Natural killer cell treated with Interleukin-12 subunit alpha and Interleukin-12 subunit beta and Interleukin-15 and Interleukin-18, amount 100 ng/mL, for 72 hours (primary cell): Measurements from ENCODE around the gene MBD2. TPM values are rescaled to one million over a fixed set of nuclear protein-coding genes. Genes with fewer than 3 reads are reported as not detected.

Experiments
- ATAC-seq, 2 donors: fragments of 150-1000 bp; cut with Tn5 transposase in 1 of 2; sonication (Bioruptor Pico), chemical (Tn5 transposase) in 1 of 2; 2 replicates each; pipeline ENCODE4 v1.10.0; 2021
- DNase-seq: peaks from one replicate; pipeline ENCODE4 v3.0.0; 2022; ENCODE audit warnings: low spot score
- H3K27ac Mint-ChIP-seq, 2 donors: 1 replicate in 1 of 2; 2 replicates in 1 of 2; pipeline ENCODE4 v1.8.0; 2022; ENCODE audit warnings: mixed read lengths in 2 of 2, mild to moderate bottlenecking in 1 of 2, moderate library complexity in 1 of 2
- H3K27me3 Mint-ChIP-seq, 2 donors: 1 replicate in 1 of 2; 2 replicates in 1 of 2; pipeline ENCODE4 v1.8.0; 2022; ENCODE audit warnings: mixed read lengths in 2 of 2
- H3K36me3 Mint-ChIP-seq: one replicate; pipeline ENCODE4 v1.8.0; 2022; ENCODE audit warnings: mixed read lengths
- H3K4me1 Mint-ChIP-seq, 2 donors: 1 replicate in 1 of 2; 2 replicates in 1 of 2; pipeline ENCODE4 v1.8.0; 2022; ENCODE audit warnings: low read depth in 2 of 2, mixed read lengths in 2 of 2, mild to moderate bottlenecking in 1 of 2
- H3K4me3 Mint-ChIP-seq: one replicate; pipeline ENCODE4 v1.8.0; 2022; ENCODE audit warnings: mixed read lengths
- H3K9me3 Mint-ChIP-seq: 2 replicates; pipeline ENCODE4 v1.8.0; 2022; ENCODE audit warnings: mixed read lengths
- total RNA-seq, 2 donors: library from RNA; stranded (reverse); gene quantifications; one replicate each; pipeline ENCODE4 v1.2.3, GENCODE V29; 2022

The MBD2 gene
- total RNA-seq, 2 donors from 2014 or later, result 149 to 211 TPM

- Mint-ChIP-seq H3K4me3 (peak overlapping the region; percentile 22), H3K9me3 (no peaks in the 10 kb centered on the region), H3K27me3 (peaks cover 6 to 7% of the 10 kb centered on the region in 2 donors), H3K36me3 (no peaks in the 10 kb centered on the region), H3K4me1 (peaks cover 4 to 10% of the 10 kb centered on the region in 2 donors), H3K27ac (peak overlapping the region; percentile 2 to 48)
- DNase-seq, result no peak
- peak in 1 of 2 donors; percentile 74 for ATAC-seq
These were observed 26.4 kb upstream of the MBD2 start for GRCh38 chr18:54250846-54251261.

GRCh38 chr18:54247511-54248175 is 23.2 kb upstream of the MBD2 start:
- DNase-seq (no peak), ATAC-seq (no peak)
- peaks cover 4 to 10% of the 10 kb centered on the region in 2 donors for H3K4me1 Mint-ChIP-seq
- no peak overlapping the region for H3K4me3 Mint-ChIP-seq
- no peaks in the 10 kb centered on the region for H3K9me3 Mint-ChIP-seq
- H3K36me3 Mint-ChIP-seq, result no peaks in the 10 kb centered on the region
- H3K27me3 Mint-ChIP-seq, result peaks cover 0 to 2% of the 10 kb centered on the region in 2 donors
- H3K27ac Mint-ChIP-seq, result peak overlapping the region in 1 of 2 donors; percentile 47

- peaks cover 5 to 6% of the 10 kb centered on the region in 2 donors for H3K27me3 Mint-ChIP-seq
- peak in 1 of 2 donors; percentile 51 for ATAC-seq
These were observed 17.9 kb upstream of the MBD2 start for GRCh38 chr18:54242327-54242726.

GRCh38 chr18:54241483-54241882 is 17.0 kb upstream of the MBD2 start:
- ATAC-seq (peak in 1 of 2 donors; percentile 40), DNase-seq (no peak)
- no peak overlapping the region for H3K27ac Mint-ChIP-seq
- peaks cover 5 to 9% of the 10 kb centered on the region in 2 donors for H3K27me3 Mint-ChIP-seq
- H3K4me1 Mint-ChIP-seq, result no peaks in the 10 kb centered on the region
- no peaks in the 10 kb centered on the region for H3K9me3 Mint-ChIP-seq
- H3K4me3 Mint-ChIP-seq, result no peak overlapping the region
- no peaks in the 10 kb centered on the region for H3K36me3 Mint-ChIP-seq

More at GRCh38 chr18:54242327-54242726, 17.9 kb upstream of the MBD2 start:
- Mint-ChIP-seq H3K4me1 (no peaks in the 10 kb centered on the region), H3K4me3 (no peak overlapping the region), H3K27ac (no peak overlapping the region), H3K36me3 (no peaks in the 10 kb centered on the region), H3K9me3 (no peaks in the 10 kb centered on the region)
- DNase-seq, result no peak

GRCh38 chr18:54240629-54241107 is 16.2 kb upstream of the MBD2 start:
- Mint-ChIP-seq H3K9me3 (no peaks in the 10 kb centered on the region), H3K4me1 (no peaks in the 10 kb centered on the region), H3K4me3 (no peak overlapping the region), H3K27me3 (peaks cover 9 to 11% of the 10 kb centered on the region in 2 donors), H3K36me3 (no peaks in the 10 kb centered on the region), H3K27ac (no peak overlapping the region)
- DNase-seq, result no peak
- ATAC-seq, result peak; percentile 17 to 28

GRCh38 chr18:54239601-54240000 is 15.1 kb upstream of the MBD2 start:
- DNase-seq, result no peak
- ATAC-seq, result no peak
- Mint-ChIP-seq H3K36me3 (no peaks in the 10 kb centered on the region), H3K4me3 (no peak overlapping the region), H3K27ac (no peak overlapping the region), H3K9me3 (no peaks in the 10 kb centered on the region), H3K27me3 (peaks cover 13 to 14% of the 10 kb centered on the region in 2 donors), H3K4me1 (no peaks in the 10 kb centered on the region)

- no peak for DNase-seq
- H3K27ac Mint-ChIP-seq, result no peak overlapping the region
- no peaks in the 10 kb centered on the region for H3K4me1 Mint-ChIP-seq
- no peak for ATAC-seq
- no peaks in the 10 kb centered on the region for H3K9me3 Mint-ChIP-seq
- H3K27me3 Mint-ChIP-seq, result peaks cover 16 to 17% of the 10 kb centered on the region in 2 donors
- no peaks in the 10 kb centered on the region for H3K36me3 Mint-ChIP-seq
- no peak overlapping the region for H3K4me3 Mint-ChIP-seq
These were observed 14.6 kb upstream of the MBD2 start for GRCh38 chr18:54239091-54239490.

- Mint-ChIP-seq H3K27ac (no peak overlapping the region), H3K4me1 (no peaks in the 10 kb centered on the region), H3K9me3 (no peaks in the 10 kb centered on the region), H3K27me3 (peaks cover 16 to 17% of the 10 kb centered on the region in 2 donors), H3K36me3 (no peaks in the 10 kb centered on the region), H3K4me3 (no peak overlapping the region)
- DNase-seq (no peak), ATAC-seq (no peak)
These were observed 13.9 kb upstream of the MBD2 start for GRCh38 chr18:54238173-54238936.

- Mint-ChIP-seq H3K27me3 (peaks cover 16 to 17% of the 10 kb centered on the region in 2 donors), H3K36me3 (no peaks in the 10 kb centered on the region), H3K9me3 (no peaks in the 10 kb centered on the region), H3K4me3 (no peak overlapping the region), H3K27ac (no peak overlapping the region), H3K4me1 (no peaks in the 10 kb centered on the region)
- DNase-seq (no peak), ATAC-seq (no peak)
These were observed 11.4 kb upstream of the MBD2 start for GRCh38 chr18:54235871-54236270.

- no peaks in the 10 kb centered on the region for H3K36me3 Mint-ChIP-seq
- H3K4me3 Mint-ChIP-seq, result no peak overlapping the region
These were observed 9.3 kb upstream of the MBD2 start for GRCh38 chr18:54233747-54234146.

GRCh38 chr18:54233228-54233625 is 8.8 kb upstream of the MBD2 start:
- H3K4me1 Mint-ChIP-seq, result no peaks in the 10 kb centered on the region
- no peak overlapping the region for H3K27ac Mint-ChIP-seq
- DNase-seq, result no peak
- H3K9me3 Mint-ChIP-seq, result no peaks in the 10 kb centered on the region
- no peak for ATAC-seq
- no peaks in the 10 kb centered on the region for H3K36me3 Mint-ChIP-seq
- no peak overlapping the region for H3K4me3 Mint-ChIP-seq
- H3K27me3 Mint-ChIP-seq, result peaks cover 16 to 17% of the 10 kb centered on the region in 2 donors

More at GRCh38 chr18:54233747-54234146, 9.3 kb upstream of the MBD2 start:
- Mint-ChIP-seq H3K27ac (no peak overlapping the region), H3K4me1 (no peaks in the 10 kb centered on the region), H3K9me3 (no peaks in the 10 kb centered on the region), H3K27me3 (peaks cover 16 to 17% of the 10 kb centered on the region in 2 donors)
- DNase-seq, result no peak
- ATAC-seq, result no peak

GRCh38 chr18:54232485-54233227 is 8.2 kb upstream of the MBD2 start:
- Mint-ChIP-seq H3K36me3 (no peaks in the 10 kb centered on the region), H3K4me3 (no peak overlapping the region), H3K4me1 (no peaks in the 10 kb centered on the region), H3K9me3 (no peaks in the 10 kb centered on the region), H3K27me3 (peaks cover 13 to 17% of the 10 kb centered on the region in 2 donors), H3K27ac (no peak overlapping the region)
- ATAC-seq, result no peak
- no peak for DNase-seq

- DNase-seq (no peak), ATAC-seq (no peak)
- H3K4me3 Mint-ChIP-seq, result no peak overlapping the region
- peaks cover 0 to 5% of the 10 kb centered on the region in 2 donors for H3K4me1 Mint-ChIP-seq
- no peaks in the 10 kb centered on the region for H3K36me3 Mint-ChIP-seq
- H3K27ac Mint-ChIP-seq, result no peak overlapping the region
- no peaks in the 10 kb centered on the region for H3K9me3 Mint-ChIP-seq
- H3K27me3 Mint-ChIP-seq, result peaks cover 2 to 3% of the 10 kb centered on the region in 2 donors
These were observed 5.1 kb upstream of the MBD2 start for GRCh38 chr18:54229421-54230059.
